Stimulated activated CD4-positive, alpha-beta T cell treated with anti-CD3 and anti-CD28 coated beads, TNF-alpha, amount 100 ng/mL, for 24 hours (primary cell): ENCODE measurements around the gene SERTAD1.
A peak's percentile ranks its signal among the peaks of the same experiment; 100 is the strongest.
"Not testable (repeated sequence)": the region's sequence is repeated elsewhere in the genome, so short reads cannot be mapped to it uniquely, and the experiment has no call there.

Experiments
- DNase-seq, 3 experiments: peaks; one replicate each; pipeline ENCODE4 v3.0.0-alpha.2; 2020; ENCODE audit warnings: low read depth in 3 of 3

The SERTAD1 gene

DNA sequence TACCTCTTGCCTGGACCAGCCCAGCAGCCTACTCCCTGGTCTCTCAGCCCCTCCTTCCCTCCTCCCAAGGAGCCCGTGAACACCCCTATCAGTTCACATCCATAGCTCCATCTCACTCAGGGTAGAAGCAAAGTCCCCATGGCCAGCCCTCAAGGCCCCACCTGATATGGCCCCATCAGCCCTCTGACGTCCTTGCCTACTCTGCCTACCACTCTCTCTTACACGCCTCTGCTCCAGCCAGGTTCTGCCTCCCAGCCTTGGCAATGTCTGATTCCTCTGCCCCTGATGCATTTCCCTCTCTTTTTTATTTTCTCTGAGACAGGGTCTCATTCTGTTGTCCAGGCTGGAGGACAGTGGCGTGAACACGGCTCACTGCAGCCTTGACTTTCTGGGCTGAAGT is 26.2 kb upstream of the SERTAD1 start:
- DNase-seq = no peak

- no peak for DNase-seq
Observed at GRCh38 chr19:40450664-40451063, 24.9 kb upstream of the SERTAD1 start.

DNA sequence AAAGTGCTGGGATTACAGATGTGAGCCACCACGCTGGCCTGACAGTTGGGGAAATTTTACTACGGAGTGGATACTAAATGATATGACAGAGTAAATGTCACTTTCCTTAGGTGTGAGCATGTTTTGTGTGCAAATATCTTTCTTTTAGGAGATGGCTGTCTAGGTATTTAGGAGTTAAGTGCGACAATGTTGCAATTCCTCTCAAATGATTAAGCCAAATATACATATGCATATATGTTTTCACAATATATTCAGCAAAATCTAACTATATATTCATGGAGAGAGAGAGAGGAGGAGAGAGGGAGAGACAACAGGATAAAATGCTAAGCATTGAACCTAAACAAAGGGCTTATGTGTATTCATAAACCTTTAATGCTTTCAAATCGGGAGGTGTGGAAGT is 23.7 kb upstream of the SERTAD1 start:
- DNase-seq = no peak

DNA sequence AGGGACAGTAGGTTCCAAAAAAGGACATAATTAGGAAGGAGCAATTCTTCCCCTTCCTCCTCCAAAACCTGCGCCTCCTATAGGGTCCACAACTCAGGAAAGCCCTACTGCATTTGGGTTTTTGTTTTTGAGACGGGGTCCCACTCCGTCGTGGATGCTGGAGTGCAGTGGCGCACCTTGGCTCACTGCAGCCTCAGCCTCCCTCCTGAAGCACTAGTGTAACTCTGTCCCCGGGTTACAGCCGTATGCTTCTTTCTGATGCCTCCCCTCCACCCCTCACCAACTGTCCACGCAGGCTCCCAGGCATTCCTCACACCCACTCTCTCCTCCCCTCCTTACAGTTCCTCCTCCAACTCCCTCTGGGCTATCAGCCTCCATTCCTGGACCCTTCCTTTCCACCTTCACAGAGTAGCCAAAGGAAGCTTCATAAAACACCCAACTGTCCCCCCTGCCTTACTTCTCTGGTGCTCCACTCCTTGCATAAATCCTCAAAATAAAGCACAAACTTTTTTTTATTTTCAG is 20.5 kb upstream of the SERTAD1 start:
- DNase-seq = no peak

DNA sequence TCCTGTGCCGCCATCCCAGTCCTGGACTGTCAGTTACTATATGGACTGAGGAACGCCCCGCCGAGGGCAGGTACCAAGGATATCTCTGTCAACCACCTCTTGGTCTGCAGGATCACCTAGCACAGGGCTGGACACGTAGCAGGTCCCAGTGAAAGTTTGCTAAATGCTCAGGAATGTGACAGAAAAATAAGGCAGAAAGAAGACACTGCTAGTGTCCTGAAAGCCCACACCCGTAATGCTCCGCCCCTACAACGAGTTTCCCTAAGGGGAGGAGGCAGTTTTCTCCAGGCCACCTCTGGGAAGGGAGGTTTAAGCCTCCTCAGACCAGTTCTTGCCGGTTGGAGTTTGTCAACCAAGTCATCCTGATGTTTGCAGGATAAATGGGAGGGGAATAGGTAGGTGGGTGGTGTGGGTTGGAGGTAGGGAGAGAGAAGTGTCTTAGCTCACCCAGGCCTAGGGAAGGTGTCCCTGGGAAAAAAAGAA is 20.0 kb upstream of the SERTAD1 start:
- DNase-seq = no peak

DNA sequence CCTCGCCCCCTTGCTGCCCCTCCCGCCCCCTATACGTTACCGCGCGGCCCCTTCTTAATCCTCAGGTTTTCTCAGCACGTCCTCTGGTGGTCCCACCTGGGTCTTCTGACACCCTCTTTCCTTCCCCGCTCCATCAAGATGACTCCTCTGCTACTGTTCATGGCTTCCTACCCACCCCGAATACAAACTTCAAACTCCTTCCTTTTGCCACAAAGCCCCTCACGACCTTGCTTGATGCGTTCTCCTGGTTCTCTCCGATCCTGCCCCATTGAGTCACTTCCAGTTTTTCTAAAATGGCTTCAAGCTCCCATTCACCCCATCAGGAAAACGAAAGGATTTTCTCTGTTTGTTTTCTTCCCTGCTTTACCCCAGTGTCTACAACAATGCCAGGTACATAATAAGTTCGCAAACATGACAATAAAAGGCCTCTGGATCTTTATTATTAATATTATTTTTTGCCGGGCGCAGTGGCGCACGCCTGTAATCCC is 19.1 kb upstream of the SERTAD1 start:
- no peak for DNase-seq

GRCh38 chr19:40444000-40444824 is 18.4 kb upstream of the SERTAD1 start, which contains the start of gene SERTAD3:
Gene SERTAD3 (minus strand): TSS chr19:40444335. CDS start chr19:40442080, 2,255 bp downstream.
- peak; percentile 92 to 97 (median 94) for DNase-seq

GRCh38 chr19:40443131-40443999 is 17.6 kb upstream of the SERTAD1 start:
- peak; percentile 96 to 100 (median 99) for DNase-seq

- DNase-seq = no peak
Observed at GRCh38 chr19:40442328-40443130, 16.7 kb upstream of the SERTAD1 start.

- DNase-seq = no peak
Observed at GRCh38 chr19:40441719-40442253, 16.0 kb upstream of the SERTAD1 start.

DNA sequence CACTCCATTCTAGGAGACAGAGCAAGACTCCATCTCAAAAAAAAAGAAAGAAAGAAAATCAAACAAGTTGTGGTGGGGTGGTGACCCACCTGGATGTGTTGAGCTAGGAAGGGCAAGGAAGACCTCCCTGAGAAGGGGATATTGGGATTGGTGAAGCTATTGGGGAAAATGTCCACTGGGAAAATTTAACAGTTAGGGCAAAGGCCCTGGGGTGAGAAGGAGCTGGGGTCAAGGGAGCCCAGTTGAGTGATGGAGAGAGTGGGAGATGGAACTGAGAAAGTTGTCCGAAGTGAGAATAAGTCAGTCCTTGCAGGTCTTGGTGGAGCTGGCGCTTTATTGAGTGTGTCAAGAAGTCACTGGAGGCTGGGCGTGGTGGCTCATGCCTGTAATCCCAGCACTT is 12.5 kb upstream of the SERTAD1 start:
- no peak for DNase-seq

- DNase-seq = peak in 1 of 3 experiments; percentile 32
Observed at GRCh38 chr19:40433391-40434216, 7.8 kb upstream of the SERTAD1 start.

GRCh38 chr19:40432760-40433159 is 7.0 kb upstream of the SERTAD1 start:
- not testable (repeated sequence) for DNase-seq

DNA sequence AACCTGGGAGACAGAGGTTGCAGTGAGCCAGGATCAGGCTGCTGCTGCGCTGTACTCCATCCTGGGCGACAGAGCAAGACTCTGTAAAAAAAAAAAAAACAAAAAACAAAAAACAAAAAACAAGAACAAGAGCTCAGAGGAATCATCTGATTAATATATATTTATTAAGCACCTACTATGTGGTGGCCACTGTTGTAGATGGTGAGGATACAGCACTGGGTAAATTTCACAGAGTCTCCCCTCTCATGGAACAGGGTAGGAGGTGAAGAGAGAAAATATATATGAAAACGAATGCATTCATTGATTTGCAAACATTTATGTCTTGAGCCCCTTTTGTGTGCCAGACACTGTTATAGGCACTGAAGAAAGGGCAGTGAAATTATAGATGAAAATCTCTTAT is 5.9 kb upstream of the SERTAD1 start:
- no peak for DNase-seq

DNA sequence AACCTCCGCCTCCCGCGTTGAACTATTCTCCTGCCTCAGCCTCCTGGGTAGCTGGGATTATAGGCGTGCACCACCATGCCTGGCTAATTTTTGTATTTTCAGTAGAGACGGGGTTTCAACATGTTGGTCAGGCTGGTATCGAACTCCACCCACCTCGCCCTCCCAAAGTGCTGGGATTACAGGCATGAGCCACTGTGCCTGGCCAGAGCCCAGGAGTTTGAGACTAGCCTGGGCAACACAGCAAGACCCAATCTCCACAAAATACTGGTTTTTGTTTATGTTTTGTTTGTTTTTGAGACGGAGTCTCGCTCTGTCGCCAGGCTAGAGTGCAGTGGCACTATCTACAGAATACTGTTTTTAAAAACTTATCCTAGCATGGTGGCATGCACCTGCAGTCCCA is 4.5 kb upstream of the SERTAD1 start:
- DNase-seq = not testable (repeated sequence)

DNA sequence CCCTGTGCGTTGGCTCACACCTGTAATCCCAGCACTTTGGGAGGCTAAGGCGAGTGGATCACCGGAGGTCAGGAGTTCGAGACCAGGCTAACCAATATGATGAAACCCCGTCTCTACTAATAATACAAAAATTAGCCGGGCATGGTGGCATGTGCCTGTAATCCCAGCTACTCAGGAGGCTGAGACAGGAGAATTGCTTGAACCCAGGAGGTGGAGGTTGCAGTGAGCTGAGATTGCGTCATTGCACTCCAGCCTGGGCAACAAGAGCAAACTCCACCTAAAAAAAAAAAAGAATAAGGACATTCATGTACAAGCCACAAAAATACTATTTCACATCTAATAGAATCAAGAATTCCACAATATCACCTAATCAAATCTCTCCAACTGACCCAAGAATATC is 2.4 kb upstream of the SERTAD1 start:
- DNase-seq = not testable (repeated sequence)

DNA sequence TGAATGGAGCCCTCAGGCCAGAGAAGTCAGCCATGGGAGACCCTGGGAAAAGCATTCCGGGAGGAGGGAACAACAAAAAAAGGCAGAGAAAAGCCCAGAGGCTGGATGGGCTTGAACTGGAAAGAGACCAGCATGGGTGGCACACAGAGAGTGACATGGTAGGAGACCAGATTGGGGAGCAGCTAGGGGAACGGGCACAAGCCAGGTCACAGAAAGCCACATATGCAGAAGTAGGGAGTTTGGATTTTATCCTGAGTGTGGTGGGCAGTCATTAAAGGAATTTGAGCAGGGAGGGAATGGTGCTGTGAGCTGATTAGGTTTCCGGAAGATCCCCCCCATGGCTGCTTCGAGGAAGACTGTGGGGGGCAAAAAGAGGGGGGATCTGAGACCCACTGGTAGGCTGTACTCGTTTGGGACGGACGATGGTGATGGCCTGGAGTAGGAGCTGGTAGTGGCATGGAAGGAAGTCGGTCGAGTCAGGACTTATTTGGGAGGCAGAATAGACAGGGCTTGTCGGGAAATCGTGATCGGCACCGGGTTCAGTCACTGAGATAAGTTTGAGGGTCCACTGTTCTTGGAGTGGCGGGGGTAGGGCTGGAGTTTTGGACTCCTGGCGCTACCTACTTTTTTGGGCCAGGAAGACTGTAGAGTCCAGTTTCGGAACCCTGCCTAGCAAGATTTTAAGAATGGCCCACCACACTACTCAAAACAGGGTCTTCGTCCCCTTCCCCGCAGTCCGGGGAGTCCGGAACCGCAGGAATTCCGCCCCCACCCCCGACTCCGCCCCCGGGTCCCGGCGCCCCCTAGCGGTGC is 949 bp downstream of the SERTAD1 start:
- DNase-seq = no peak

DNA sequence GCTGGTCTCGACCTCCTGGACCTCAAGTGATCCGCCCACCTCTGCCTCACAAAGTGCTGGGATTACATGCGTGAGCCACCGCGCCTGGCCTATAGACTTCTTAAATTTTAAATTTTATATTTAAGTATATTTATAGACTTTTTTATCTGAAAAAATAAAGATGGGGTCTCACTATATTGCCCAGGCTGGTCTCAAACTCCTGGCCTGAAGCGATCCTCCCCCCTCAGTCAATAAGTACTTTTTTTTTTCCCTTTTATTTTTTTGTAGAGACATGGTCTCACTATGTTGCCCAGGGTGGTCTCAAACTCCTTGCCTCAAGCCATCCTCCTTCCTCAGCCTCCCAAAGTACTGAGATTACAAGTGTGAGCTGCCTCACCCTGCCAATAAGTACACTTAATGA is 1.9 kb downstream of the SERTAD1 start:
- no peak for DNase-seq
